Stimulated activated CD8-positive, alpha-beta memory T cell treated with anti-CD3 and anti-CD28 coated beads, Interleukin-15, amount 100 ng/mL, for 1 hour (primary cell): ENCODE data around the gene RELN.
"Not testable (repeated sequence)": the region's sequence is repeated elsewhere in the genome, so short reads cannot be mapped to it uniquely, and the experiment has no call there.

Source experiments
- DNase-seq: peaks from one replicate; pipeline ENCODE4 v3.0.0-alpha.2; 2020; ENCODE audit warnings: low read depth

RELN gene

GRCh38 chr7:103560136-103560535, 429.3 kb downstream of the RELN start:
- no peak for DNase-seq

DNA sequence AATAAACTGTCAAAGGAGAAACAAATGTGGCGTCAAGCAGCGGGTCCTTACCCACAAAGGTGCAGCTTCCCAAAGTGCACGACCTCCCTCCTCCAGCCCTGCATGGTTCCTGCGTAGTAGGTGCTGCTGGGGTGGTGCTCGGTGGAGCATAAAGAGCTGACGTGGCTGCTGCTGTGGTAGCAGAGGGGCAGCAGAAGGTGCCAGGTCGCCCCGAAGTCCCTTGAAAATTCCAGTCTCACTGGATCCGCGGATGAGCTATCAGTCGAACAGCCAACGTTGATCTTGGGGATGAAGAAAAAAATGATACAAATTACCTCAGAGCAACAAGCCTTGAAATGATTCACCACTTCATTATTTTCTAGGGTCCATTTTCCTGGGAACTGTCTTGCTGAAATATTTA, 438.4 kb downstream of the RELN start:
- no peak for DNase-seq

DNA sequence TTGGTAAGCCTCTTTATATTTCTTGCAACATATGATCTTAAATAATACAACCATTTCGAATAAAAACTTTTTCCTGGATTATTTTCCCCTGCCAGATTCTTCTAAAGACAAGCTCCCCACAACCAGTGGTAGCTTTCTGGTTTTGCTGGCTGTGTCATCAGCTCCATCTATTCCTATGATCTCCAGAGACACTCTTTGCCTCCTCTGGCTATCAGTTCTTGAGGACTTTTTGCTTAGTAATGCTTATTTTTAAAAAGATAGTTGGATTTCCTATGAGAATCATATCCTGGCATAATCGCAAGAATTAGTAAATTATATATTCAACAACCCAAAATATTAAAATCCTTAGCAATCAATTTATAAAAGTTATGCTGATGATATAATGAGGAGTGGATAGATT, 439.7 kb downstream of the RELN start:
- DNase-seq = no peak

DNA sequence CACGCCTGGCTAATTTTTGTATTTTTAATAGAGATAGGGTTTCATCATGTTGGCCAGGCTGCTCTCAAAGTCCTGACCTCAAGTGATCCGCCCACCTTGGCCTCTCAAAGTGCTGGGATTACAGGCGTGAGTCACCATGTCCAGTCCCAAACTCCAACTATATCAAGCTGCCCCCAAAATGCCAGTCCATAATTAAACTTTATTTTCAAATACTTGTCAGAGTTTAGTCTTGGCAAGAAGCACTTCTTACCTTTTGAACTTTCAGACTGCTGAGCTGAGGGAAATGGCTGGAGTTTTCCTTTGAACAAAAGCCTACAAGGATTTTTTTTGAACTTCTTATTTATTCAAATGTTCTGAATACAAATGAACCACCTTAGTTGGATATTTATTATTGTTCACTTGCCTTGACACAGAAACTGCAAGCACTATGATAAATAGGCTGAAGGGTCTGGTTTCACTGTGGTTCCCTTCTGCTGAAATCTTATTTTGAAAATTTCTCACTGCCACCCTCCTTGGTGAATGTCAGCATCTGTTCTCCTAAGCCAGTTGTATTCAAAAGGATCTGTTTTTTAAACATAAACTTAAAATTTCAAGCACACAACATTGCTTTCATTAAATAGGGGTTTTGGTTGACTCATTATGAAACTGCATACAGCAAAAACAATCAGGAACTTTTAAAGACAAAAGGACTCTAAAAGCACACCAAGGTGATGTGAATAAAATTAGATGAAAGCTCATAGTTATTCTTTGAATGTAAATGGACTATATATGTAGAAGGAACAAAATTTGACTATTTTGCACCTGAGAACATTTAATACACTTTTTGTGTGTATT, 441.8 kb downstream of the RELN start:
- DNase-seq = no peak

DNA sequence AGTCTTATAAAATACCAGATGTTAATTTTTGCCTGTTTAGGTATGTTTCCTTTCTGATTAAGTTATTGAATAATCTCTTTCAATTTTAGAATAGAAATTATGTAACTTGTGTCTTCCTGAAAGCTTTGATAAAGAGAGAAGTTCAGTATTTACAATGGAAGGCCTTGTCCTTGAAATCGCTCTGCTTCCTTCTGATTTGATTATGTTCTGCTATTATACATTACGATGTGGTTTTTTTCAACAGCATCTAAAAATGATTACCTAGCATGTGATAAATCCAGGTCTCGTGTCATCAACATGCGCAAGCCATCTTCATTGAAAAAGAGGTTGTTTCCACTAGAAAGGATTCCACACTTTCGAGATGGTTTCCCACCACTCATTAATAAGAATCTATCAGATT, 447.0 kb downstream of the RELN start:
- no peak for DNase-seq

- DNase-seq = no peak
Measured at GRCh38 chr7:103541947-103542346, 447.5 kb downstream of the RELN start.

DNA sequence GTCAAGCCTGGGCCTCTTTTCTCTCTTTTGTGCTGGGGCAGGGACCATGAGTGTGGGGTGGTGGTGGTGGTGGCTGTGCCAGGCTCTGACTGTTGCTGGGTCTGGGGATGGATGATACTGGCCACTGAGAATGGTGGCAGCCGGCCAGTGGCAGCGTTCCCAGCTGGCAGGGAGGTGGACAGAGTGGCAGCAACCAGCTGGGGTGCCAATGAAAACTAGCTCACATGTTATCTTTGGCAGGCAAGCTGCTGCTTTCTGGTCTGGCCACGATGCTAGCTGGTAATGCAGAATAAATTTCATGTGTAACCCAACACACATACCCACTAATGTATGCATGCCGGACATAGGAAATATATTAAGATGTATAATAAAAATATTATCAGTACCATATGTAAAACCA, 448.4 kb downstream of the RELN start:
- no peak for DNase-seq

DNA sequence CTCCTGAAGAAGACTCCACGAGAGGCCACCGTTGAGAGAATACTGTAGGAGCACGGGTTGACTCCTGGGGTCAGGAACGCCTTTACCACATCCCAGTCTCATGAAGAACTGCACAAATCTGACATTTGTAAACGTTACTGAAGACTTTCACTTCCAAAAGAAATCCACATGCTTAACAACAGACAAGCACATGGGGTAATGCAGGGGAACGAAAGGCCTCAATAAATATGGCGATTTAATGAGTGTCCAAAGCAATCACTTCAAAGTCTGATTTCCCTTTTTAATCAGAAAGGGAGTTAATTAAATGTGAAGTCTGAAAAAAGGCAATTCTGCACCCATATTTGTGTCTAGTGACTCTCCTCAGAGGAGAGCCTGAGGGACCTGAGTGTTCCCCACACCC, 449.1 kb downstream of the RELN start:
- DNase-seq = no peak

DNA sequence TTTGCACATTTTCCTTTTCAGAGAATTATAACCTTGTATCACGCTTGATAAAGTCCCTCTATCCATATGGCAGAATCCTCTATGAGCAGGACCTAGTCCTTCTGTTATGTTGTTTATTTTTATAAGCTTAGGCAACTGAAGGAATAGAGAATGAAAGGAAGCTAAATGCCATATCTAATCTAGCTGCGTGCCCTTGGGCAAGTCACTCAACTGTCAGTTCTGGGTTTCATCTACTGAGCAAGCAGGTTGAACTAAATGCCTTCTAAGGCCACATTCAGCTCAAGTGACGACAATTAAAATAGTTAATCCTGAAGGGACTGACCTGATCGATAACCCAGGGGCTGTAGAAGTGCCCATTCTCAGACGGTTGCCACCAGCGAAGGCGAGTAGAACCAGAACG, 449.6 kb downstream of the RELN start:
- no peak for DNase-seq

DNA sequence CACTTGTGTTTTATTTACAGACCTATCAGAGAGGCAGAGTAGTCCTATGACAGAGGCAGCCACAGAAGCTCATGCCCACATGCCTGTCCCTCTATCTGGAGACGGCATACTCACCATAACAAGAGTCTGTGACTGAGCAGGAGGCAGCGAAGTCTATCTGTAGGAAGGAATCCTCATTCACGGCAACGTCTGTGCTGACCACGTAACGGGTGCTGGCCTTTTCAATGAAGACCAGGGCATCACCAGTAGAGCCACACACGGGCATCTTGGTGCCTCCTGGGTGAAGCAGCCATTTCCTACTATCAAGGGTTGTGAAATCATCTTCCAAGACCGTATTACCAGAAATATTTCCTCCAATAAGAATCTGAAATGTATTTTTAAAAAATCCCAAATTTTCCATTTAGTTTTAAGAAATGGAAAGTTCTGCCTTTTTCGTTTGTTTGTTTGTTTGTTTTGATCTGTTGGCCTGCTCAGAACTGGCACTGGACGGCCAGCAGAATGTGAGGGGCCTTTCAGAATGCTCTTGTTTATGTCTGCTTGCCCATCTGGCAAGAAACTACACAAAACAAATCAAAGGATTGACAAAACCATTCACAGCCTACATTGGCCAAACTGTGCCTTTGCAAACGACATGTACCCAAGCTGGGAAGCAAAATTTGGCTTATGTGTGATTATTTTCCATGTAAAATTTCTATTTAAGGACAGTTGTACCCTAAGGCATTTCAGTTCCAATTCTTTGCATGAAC, 450.3 kb downstream of the RELN start:
- no peak for DNase-seq

- no peak for DNase-seq
Measured at GRCh38 chr7:103533761-103534160, 455.7 kb downstream of the RELN start.

DNA sequence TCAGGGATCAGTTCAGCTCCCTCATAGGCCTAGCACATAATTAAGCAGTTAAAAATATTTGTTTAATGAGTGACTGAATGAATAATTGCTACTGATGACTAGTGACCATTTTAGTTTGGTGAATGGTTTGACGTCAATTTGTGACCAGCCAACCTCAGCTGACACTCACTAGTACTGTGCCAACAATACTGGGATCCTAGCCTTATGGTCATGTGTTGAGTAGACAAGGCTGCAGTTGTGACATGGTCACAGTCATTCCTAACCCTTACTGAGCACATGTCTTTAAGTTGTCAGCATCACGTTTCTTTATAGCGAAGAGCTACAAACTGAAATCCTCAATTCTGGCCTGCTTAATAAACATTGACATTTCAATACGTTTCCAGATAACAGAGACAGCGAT, 456.5 kb downstream of the RELN start:
- no peak for DNase-seq

DNA sequence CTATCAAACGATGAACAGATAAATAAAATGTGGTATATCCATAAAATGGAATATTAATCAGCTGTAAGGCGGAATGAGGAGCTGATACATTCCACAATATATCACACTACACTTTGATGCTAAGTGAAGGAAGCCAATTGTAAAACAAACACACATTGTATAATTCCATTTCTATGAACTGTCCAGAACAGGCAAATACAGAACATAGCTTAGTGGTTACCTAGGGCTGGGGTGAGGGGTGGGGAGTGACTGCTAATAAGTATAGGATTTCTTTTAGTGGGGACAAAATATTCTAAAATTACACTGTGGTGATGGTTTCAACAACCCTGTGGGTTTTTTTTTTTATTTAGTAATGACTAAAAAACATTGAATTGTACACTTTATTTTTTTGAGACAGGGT, 461.3 kb downstream of the RELN start:
- DNase-seq = no peak

- DNase-seq = no peak
Measured at GRCh38 chr7:103525937-103526336, 463.5 kb downstream of the RELN start.

DNA sequence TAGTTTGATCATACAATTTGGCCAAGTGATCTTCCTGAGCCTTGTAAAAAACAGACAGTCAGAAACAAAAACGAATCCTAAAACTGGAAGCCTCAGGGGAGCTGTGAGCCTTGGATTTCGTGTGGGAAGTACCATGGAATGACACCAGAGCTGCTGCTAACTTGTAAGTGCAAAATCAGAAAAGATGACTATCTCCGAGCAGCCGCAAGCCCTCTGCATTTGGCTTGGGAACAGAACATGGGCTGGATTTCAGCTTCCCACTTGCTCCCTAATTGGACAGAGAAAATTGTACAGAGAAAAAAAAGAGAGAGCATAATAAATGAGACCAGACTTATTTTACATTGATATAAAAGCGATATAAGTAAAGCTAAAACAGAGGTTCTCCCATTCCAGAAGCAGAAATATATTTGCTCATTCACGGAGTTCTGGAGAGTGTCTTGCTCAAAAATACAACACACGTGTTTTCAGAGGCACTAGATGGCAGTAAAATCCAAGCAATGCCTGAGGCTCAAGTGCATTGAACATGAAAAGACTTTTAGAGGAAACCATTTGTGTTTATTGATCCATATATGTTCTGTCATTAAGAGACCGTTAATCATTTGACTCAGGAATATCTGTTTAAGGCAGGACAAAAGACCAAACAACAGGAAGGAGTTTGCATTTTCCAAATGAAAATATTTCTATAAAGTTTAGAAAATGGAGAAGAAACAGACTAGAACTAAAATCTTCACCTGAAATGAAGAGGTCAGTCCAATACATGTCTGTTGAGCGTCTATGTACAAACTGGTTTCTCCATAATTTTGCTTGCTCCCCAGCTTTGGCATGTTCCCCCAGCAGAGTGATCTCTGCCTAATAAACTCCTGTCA, 465.2 kb downstream of the RELN start:
- no peak for DNase-seq

DNA sequence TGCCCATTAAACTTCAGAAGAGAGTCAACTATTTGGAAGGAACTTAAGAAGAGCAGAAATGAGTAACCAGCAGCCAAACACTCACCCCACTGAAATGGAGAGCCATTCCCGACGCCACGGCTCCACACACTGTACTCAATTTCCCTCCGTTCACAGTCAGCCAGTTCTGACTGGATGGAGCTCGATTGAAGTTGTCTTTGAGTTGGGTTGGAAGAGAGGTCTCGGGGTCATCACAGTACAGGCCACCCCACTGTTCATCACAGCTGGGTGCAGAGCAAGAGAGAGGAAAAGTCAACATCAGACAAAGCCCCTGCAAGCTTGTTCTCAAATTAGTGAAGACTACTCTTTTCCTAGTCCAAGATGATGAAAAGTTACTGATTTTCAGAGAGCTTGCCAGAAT, 467.5 kb downstream of the RELN start:
- DNase-seq = no peak

DNA sequence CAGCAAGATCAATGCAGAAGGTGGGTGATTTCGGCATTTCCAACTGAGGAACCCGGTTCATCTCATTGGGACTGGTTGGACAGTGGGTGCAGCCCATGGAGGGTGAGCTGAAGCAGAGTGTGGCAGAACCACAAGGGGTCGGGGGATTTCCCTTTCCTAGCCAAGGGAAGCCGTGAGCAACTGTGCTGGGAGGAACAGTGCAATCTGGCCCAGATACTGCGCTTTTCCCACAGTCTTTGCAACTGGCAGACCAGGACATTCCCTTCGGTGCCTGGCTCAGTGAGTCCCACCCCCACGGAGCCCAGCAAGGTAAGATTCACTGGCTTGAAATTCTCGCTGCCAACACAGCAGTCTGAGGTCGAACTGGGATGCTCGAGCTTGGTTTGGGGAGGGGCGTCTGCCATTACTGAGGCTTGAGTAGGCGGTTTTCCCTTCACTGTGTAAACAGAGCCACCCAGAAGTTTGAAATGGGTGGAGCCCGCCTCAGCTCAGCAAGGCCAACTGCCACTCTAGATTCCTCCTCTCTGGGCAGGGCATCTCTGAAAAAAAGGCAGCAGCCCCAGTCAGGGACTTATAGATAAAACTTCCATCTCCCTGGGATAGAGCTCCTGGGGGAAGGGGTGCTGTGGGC, 484.8 kb downstream of the RELN start:
- DNase-seq = no peak

- DNase-seq = no peak
Measured at GRCh38 chr7:103501206-103501605, 488.3 kb downstream of the RELN start.

GRCh38 chr7:103499976-103500375, 489.5 kb downstream of the RELN start:
- no peak for DNase-seq

DNA sequence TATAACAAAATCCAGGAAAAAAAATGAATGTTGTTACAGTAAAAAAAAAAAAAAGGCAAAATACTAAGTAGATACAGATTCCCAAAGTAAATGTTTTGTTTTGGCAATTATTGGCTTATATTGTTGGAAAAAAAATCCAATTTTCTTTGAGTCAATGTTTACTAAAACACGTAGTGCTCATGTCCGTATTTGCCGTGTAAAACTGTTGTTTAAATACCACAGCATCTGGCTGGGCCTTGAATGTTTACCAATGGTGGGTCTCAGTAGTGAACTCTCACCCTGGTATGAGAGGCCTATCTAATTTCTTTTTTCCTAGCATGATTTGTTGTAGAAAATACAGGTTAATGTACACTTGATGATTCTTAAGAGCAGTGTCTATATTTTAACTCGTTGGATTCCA, 502.0 kb downstream of the RELN start:
- no peak for DNase-seq

DNA sequence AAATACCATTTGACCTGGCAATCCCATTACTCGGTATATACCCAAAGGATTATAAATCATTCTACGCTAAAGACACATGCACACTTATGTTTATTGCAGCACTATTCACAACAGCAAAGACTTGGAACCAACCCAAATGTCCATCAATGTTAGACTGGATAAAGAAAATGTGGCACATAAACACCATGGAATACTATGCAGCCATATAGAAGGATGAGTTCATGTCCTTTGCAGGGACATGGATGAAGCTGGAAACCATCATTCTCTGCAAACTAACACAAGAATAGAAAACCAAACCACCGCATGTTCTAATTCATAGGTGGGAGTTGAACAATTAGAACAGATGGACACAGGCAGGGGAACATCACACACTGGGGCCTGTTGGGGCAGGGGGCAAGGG, 502.6 kb downstream of the RELN start:
- not testable (repeated sequence) for DNase-seq

DNA sequence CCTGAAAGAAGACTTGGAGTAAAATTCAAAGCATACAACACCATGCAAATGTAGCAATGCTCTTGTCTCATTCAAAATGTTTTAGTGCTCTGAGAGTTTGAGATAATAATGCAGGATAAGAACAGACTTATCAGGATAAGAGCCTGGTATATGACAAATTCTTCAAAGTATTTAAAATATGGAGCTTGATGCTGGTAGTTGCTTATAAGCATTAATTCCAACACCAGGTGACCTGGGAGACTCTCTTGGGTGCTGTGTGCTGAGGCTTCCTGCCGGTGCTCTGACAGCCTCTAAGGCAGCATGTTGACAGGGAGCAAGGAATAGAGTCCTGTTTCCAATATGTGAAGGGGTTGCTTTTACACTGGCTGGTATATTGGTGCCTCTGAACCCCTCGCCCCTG, 508.7 kb downstream of the RELN start:
- no peak for DNase-seq
